ENCODE data around the gene PEMT. TPM values are rescaled to one million over a fixed set of nuclear protein-coding genes. Genes with fewer than 3 reads are reported as not detected.

The PEMT gene
- total and polyA plus RNA-seq, 12 donors: 19.7 to 141 (median 65.3) TPM

GRCh38 chr17:17511881-17512858, 79.3 kb downstream of the PEMT start:
- Histone ChIP-seq H3K9me3 (replicated peaks in 1 of 3) (no peaks in the 10 kb centered on the region), H3K27me3 (no peaks in the 10 kb centered on the region), H3K4me3 (no peak overlapping the region), H3K36me3 (replicated peaks in 1 of 2) (no peaks in the 10 kb centered on the region), H3K4me1 (replicated peaks in 1 of 2) (no peaks in the 10 kb centered on the region), H3K27ac (no peak overlapping the region)
- intact Hi-C loops (cut with DNase I): no loop called here
- TF ChIP-seq CTCF (IDR thresholded peaks at IDR 0.05): no peak
- no peak for TF ChIP-seq POLR2A (IDR thresholded peaks at IDR 0.05)
- DNase-seq: peak in 4 of 7 donors; percentile 49 to 57 (median 55)
- 76 to 88% (median 81%) methylated on average over 12 to 29 of the region's 29 CpGs for WGBS, 4 donors

GRCh38 chr17:17511293-17511741, 80.2 kb downstream of the PEMT start:
- intact Hi-C loops (cut with DNase I): no loop called here
- no peaks in the 10 kb centered on the region for H3K9me3 ChIP-seq (replicated peaks in 1 of 3)
- H3K27me3 ChIP-seq: no peaks in the 10 kb centered on the region
- no peaks in the 10 kb centered on the region for H3K4me1 ChIP-seq (replicated peaks in 1 of 2)
- peak in 1 of 7 donors; percentile 2 for DNase-seq
- WGBS, 4 donors: 79 to 89% (median 83%) methylated on average over 6 to 12 of the region's 12 CpGs
- H3K36me3 ChIP-seq (replicated peaks in 1 of 2): no peaks in the 10 kb centered on the region
- no peak overlapping the region for H3K27ac ChIP-seq
- H3K4me3 ChIP-seq: no peak overlapping the region
- TF ChIP-seq CTCF (IDR thresholded peaks at IDR 0.05) (no peak), POLR2A (IDR thresholded peaks at IDR 0.05) (no peak)

- no peaks in the 10 kb centered on the region for H3K9me3 ChIP-seq (replicated peaks in 1 of 3)
- no peak overlapping the region for H3K27ac ChIP-seq
- H3K4me3 ChIP-seq: no peak overlapping the region
- no peaks in the 10 kb centered on the region for H3K4me1 ChIP-seq (replicated peaks in 1 of 2)
- no peak for TF ChIP-seq CTCF (IDR thresholded peaks at IDR 0.05)
- no peak for TF ChIP-seq POLR2A (IDR thresholded peaks at IDR 0.05)
- H3K27me3 ChIP-seq: no peaks in the 10 kb centered on the region
- no peak for DNase-seq
- no peaks in the 10 kb centered on the region for H3K36me3 ChIP-seq (replicated peaks in 1 of 2)
- 87 to 90% (median 88%) methylated on average over 16 to 20 of the region's 20 CpGs for WGBS, 4 donors
- intact Hi-C loops (cut with DNase I): no loop called here
Measured at GRCh38 chr17:17510456-17511292, 80.8 kb downstream of the PEMT start.

Measured in adrenal gland (tissue), 12 donors.